MV-4-11 (cell line): ENCODE measurements around the gene PEX10.
"Not testable (repeated sequence)": the region's sequence is repeated elsewhere in the genome, so short reads cannot be mapped to it uniquely, and the experiment has no call there.

Experiments
- DNase-seq: peaks from one replicate; lab custom pipeline; 2025; lab: John Stamatoyannopoulos, UW

The PEX10 gene

GRCh38 chr1:2412395-2412772, at the start of gene PEX10:
TSS of gene PEX10 (minus strand) at chr1:2412564. CDS start at chr1:2412502, 62 bp downstream.
- DNase-seq: peak; percentile 91

- no peak for DNase-seq
These were observed 48.8 kb upstream of the PEX10 start for GRCh38 chr1:2460996-2461751.

GRCh38 chr1:2460203-2460602, 47.8 kb upstream of the PEX10 start:
- DNase-seq: no peak

GRCh38 chr1:2459757-2460156, 47.4 kb upstream of the PEX10 start:
- no peak for DNase-seq

DNA sequence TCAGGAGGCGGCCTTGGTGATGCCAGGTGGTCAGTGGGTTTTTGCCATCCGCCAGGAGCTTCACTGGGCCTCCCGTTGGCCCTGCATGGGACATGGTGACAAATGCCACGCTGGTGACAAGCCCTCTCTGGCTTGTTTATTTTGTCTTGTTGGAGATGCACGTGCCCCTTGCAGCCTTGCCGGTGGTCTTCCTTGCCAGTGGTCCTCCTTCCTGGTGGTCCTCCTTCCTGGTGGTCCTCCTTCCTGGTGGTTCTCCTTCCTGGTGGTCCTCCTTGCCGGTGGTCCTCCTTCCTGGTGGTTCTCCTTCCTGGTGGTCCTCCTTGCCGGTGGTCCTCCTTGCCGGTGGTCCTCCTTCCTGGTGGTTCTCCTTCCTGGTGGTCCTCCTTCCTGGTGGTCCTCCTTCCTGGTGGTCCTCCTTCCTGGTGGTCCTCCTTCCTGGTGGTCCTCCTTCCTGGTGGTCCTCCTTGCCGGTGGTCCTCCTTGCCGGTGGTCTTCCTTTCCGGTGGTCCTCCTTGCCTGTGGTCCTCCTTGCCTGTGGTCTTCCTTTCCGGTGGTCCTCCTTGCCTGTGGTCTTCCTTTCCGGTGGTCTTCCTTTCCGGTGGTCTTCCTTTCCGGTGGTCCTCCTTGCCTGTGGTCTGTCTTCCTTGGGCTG, 46.9 kb upstream of the PEX10 start:
- DNase-seq: not testable (repeated sequence)

DNA sequence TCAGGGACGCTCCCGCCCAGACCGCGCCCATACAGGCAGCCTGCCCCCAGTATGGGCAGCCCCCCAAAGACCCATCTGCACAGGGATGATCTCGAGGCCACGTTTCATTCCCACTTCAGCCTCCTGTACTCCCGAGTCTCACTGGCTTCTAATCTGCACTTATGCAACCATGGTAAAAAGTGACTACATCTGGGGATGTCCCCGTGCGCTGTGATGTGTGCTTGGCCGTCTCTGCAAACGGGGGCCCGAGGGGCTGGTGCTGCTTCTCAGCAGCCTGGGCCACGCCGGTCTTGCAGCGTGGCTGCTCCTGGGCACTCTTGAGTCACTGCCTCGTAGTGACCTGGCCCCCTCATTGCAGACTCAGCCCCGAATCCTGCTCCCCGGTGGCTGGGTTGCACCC, 46.3 kb upstream of the PEX10 start:
- no peak for DNase-seq

DNA sequence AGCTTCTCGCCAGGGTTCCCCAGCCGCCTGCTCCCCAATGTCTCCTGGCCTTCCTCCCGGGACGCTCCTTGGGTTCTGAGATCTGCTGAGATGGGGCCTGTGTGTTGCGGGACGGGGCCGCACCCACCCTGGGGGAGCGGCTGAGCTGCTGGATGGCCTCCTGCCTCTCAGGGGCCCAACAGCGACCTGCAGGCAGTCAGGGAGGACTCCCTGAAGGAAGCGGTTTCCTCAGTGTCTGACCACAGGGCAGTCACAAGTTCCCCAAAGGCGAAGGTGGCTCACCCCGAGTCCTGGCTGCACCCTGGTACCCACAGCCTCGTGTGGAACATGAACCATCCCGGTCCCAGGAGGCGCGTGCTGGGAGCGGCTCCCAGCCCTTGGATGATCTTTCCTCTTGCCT, 45.1 kb upstream of the PEX10 start:
- DNase-seq: peak; percentile 0

- DNase-seq: peak; percentile 16
These were observed 43.4 kb upstream of the PEX10 start for GRCh38 chr1:2455757-2456156.

DNA sequence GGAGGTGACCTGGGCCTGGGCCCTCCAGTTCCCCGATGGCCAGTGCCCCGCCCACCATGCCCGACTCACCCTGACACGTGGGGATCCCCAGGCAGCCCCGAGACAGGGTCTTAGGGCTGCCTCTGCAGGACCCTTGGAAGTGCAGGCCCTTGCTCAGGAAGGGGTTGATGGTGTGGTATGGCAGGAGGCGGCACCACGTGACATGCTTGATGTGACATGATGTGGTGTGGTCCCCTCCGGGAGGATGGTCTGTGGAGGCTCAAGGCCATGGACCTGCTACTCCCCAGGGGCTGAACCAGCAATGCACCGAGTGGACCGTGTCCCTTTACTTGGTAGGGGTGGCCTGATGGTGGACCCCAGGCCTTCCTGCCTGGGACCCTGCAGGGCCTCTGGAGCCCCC, 41.9 kb upstream of the PEX10 start:
- DNase-seq: no peak

DNA sequence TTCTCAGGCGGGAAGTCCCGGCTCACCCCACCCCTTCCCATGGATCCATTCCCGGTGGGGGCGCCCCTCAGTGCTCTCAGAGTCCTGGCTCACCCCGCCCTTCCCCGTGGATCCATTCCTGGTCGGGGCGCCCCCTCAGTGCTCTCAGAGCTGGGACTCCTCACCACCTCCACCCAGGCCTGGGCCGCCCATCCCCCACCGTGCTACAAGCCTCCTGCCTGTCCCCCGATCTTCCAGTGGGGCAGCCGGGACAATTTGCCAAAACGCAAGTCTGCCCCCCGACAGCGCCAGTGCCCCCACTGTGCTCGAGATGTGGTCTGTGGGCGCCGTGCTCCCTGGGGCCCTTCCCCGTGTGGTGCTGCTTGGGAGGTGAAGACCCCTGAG, 40.6 kb upstream of the PEX10 start:
- DNase-seq: no peak

DNA sequence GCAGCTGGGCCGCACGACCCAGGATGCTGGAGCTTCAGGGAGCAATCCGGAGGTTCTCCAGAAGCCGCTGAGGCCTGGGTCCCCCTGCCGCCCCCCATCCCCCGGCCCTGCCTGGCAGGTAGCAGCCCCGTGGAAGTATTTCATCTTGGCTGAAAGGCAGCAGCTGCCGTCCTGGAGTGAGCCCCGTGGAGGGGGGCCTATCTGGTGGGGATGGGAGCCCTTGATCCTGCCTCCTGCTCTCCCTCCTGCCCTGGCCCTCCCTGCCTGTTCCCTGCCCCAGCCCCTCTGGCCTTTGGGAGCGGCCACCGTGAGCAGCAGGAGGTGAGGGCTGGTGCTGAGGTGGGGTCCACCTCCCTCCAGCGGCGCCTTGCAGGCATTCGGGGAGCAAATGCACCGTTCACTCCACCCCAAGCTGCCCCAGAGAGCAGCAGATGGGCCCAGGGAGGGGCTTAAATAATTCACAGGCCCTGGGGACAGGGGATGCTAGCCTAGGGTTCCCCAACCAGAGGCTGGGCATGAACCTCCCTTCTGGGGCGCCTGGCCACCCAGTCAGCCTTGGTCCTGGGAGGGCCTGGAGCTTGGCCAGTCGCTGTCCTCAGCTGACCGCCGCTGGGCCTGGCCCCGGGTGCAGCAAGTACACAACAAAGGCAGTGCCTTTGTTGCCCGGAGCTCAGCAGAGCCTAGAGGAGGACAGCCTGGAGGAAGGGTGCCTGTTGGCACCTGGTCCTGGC, 40.0 kb upstream of the PEX10 start:
- no peak for DNase-seq

GRCh38 chr1:2451741-2452140, 39.4 kb upstream of the PEX10 start:
- DNase-seq: no peak

GRCh38 chr1:2449636-2450454, 37.5 kb upstream of the PEX10 start:
- DNase-seq: no peak

DNA sequence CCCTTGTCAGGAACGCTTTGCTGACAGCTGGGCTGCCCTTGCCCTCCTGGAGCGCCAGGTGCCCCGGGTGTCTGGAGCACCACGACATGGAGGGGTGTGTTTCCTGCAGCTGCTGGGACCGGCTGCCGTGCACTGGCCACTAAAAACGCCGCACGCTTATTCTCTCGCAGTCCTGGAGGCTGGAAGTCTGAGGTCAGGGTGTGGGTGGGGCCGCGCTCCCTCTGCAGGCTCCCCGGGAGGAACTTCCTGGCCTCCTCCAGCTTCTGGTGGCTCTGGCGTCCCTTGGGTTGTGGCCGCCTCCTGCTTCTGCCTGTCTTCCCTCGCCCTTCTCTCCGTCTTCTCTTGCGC, 35.7 kb upstream of the PEX10 start:
- DNase-seq: peak; percentile 14

DNA sequence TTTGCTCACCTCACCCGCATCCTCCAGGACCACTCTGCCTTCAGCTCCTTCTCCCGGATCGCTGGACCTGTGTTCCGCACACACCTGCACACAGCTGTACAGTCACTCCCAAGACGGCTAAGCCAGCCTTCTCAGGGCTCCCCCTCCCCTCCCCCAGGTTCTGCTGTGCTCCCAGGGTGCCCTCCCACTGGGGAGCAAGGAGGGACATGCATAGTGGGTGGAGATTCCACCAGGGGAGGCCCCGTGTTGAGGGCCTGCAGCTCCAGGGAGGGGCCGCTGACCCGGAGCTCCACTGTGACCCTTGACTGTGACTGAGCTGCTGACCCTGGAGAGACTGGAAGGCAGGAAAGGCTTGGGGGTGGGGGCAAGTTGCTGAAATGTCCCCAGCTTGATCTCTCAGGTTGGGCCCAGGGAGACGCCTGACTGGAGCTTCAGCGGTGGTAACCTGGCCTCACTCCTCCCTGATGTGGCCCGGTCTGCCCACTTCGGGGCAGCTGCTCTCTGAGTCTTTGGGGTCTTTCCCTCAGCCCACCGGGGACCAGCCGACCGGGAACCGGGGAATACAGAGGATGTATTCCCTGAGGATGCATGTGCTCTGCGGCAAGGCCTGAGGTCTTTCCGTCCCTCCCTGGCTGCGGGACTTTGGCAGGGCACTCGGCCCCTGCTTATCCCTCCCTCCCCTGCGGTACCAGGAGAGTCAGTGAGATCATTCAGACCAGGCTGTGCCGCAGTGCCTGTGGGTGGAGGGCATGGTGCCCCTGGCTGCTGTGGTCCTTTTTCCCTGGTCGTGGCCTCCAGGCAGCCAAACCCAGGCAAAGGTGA, 35.1 kb upstream of the PEX10 start:
- no peak for DNase-seq

DNA sequence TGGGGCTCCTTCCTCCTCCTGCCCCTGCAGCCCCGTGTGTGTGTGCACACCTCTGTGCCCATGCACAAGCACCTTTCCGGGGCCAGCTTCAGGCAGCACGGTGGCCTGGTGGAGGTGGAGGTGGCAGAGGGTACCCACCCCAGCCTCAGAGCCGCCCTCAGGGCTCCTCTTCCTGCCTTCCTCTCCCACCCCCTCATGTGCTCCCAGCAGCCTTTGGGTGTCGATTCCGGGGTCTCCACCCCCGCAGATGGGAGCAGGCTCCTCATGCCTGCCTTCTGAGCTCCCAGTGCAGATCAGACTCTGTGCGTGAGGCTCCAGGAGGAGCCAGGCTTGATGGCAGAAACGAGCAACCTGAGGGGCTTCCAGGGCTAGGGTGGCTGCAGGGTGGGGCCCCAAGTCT, 34.5 kb upstream of the PEX10 start:
- DNase-seq: no peak

GRCh38 chr1:2446394-2446793, 34.0 kb upstream of the PEX10 start:
- no peak for DNase-seq

DNA sequence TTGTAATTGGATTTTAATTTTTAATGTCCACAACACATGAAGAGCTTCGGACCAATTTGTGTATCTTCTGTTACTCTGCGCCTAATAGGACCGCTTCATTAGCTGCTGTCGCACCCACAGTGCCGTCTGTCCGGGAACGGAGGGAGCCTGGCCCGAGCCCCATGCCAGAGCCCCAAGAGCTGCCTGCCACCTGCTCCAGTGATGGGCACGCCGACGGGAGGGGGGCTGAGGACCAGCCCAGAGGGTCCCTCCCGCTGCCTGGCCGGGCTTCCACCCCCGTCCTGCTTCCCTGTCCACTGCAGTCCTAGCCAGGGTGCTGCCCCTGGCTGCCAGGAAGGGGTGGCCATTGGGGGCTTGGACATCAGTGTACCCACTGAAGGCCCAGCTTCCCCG, 33.5 kb upstream of the PEX10 start:
- DNase-seq: no peak

GRCh38 chr1:2445162-2445822, 32.9 kb upstream of the PEX10 start:
- no peak for DNase-seq

GRCh38 chr1:2444138-2444591, 31.8 kb upstream of the PEX10 start:
- DNase-seq: no peak
